Testis (tissue), 2 donors: ENCODE data around the gene PLXDC2.

Source experiments
- POLR2A ChIP-seq: fragments of 450-650 bp; IDR thresholded peaks from one replicate; pipeline ENCODE4 v1.6.1; 2017; ENCODE audit warnings: antibody characterized with exemption, mild to moderate bottlenecking, moderate library complexity
- TF ChIP-seq, protein P1 (sequence below), 3 experiments: fragments of 450-650 bp in 2 of 3; fragments of 200-600 bp in 1 of 3; sonication (generic) in 1 of 3; IDR thresholded peaks; one replicate each; pipeline ENCODE4 v1.5.1; 2016 to 2019; ENCODE audit warnings: antibody characterized with exemption in 3 of 3, mild to moderate bottlenecking in 2 of 3, moderate library complexity in 1 of 3

GRCh38 chr10:20157314-20157713 lies 341.1 kb downstream of the PLXDC2 start:
- TF ChIP-seq, protein P1, sequence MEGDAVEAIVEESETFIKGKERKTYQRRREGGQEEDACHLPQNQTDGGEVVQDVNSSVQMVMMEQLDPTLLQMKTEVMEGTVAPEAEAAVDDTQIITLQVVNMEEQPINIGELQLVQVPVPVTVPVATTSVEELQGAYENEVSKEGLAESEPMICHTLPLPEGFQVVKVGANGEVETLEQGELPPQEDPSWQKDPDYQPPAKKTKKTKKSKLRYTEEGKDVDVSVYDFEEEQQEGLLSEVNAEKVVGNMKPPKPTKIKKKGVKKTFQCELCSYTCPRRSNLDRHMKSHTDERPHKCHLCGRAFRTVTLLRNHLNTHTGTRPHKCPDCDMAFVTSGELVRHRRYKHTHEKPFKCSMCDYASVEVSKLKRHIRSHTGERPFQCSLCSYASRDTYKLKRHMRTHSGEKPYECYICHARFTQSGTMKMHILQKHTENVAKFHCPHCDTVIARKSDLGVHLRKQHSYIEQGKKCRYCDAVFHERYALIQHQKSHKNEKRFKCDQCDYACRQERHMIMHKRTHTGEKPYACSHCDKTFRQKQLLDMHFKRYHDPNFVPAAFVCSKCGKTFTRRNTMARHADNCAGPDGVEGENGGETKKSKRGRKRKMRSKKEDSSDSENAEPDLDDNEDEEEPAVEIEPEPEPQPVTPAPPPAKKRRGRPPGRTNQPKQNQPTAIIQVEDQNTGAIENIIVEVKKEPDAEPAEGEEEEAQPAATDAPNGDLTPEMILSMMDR (IDR thresholded peaks at IDR 0.05), result no peak
- TF ChIP-seq POLR2A, result no peak
